ENCODE measurements around the gene AFAP1L1. TPM values are rescaled to one million over a fixed set of nuclear protein-coding genes. Genes with fewer than 3 reads are reported as not detected.
A peak's percentile ranks its signal among the peaks of the same experiment; 100 is the strongest.
"Not testable (repeated sequence)": the region's sequence is repeated elsewhere in the genome, so short reads cannot be mapped to it uniquely, and the experiment has no call there.

AFAP1L1 gene
- total and polyA plus RNA-seq, 7 donors, result 0.23 to 8.6 (median 5.6) TPM

DNA sequence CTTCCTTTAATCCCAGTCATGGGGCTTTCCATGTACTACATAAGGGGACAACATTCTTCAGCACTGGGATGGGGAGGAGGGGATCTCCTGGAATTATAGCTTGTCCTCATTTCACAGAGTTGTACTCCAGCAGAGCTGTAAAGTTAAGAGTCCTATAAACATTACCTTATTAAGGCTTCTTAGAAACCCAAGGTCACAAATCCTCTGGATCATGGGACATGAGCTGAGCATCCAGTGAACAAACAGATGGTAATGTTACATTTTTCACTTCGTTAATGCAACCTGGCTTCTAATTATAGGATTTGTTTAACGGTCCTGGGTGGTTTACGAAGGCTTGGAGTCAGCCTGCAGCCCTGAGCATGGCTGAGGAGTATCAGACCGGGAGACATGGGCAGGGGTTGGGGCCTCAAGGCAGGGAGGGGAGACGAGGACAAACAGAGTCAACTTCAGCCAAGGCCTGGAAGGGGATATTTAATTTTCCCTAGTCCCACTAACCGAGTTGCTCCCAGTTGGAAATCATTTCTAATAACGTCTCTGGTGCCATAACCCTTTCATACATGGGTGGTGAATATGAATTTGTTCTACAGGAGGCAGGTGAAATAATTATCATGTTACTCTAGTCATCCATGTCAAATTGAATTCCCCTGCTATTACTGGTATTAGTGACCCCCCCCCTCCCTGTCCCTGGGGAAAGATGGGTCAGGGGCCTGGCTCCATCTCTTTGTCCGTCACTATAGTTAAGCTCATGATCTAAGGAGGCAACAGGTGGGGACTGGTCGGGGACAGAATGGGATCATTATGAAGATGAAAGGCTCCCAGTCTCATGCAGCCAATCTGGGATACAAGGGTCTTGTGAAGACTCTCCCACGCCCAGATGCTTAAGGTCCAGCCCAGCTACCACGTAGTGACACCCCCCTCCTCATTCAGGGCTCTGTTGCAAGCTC, 118.2 kb downstream of the AFAP1L1 start:
- WGBS, 2 donors, result 69 to 73% methylated on average over 11 of the region's 11 CpGs
- Histone ChIP-seq H3K9me3 (no peaks in the 10 kb centered on the region), H3K4me1 (peaks cover 0 to 83% (median 73%) of the 10 kb centered on the region in 4 donors), H3K27me3 (no peaks in the 10 kb centered on the region), H3K27ac (peak overlapping the region; percentile 93 to 99 (median 98)), H3K4me3 (peak overlapping the region in 3 of 4 donors; percentile 4 to 24 (median 14)), H3K36me3 (no peaks in the 10 kb centered on the region)
- peak; percentile 92 to 97 (median 93) for TF ChIP-seq POLR2AphosphoS5 (IDR thresholded peaks at IDR 0.05)
- peak; percentile 99 to 100 (median 100) for TF ChIP-seq EP300 (IDR thresholded peaks at IDR 0.05)
- TF ChIP-seq POLR2A (IDR thresholded peaks at IDR 0.05), result no peak
- no peak for TF ChIP-seq CTCF (IDR thresholded peaks at IDR 0.05)
- DNase-seq, result peak; percentile 91
- intact Hi-C loops (cut with DNase I), result loop anchor here (1.0 kb wide), 1 partner anchor 16 kb away; no protein-coding TSS in a partner anchor

DNA sequence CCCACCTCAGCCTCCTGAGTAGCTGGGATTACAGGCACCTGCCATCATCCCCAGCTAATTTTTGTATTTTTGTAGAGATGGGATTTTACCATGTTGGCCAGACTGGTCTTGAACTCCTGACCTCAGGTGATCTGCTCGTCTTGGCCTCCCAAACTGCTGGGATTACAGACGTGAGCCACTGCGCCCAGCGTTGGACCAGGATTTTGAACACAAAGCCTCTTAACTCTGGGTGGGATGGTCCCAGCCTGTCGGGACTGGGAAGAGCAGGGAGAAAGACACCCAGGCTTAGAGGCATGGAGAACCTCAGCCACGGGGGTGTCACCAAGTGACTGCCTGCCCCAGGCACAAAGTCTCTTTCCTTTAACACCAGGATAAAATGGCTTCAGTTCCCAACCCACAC, 119.4 kb downstream of the AFAP1L1 start:
- H3K27me3 ChIP-seq; H3K9me3 ChIP-seq; intact Hi-C loops (cut with DNase I); H3K36me3 ChIP-seq; H3K4me3 ChIP-seq: not testable (repeated sequence)
- peak; percentile 58 for DNase-seq
- Histone ChIP-seq H3K4me1 (peaks cover 0 to 70% (median 62%) of the 10 kb centered on the region in 4 donors), H3K27ac (peak overlapping the region; percentile 93 to 99 (median 98))
- WGBS, 2 donors, result 90% methylated on average over 6 of the region's 6 CpGs

Other genes starting within 250 kb of the AFAP1L1 start
- gene SH3TC2, start 208.8 kb upstream of the AFAP1L1 start, total RNA-seq, result 1 to 10 TPM in 3 of 4 donors, under 1 TPM in 1; 0.66 to 8.3 (median 3.7) TPM
- 1 to 10 TPM in 1 of 3 donors, under 1 TPM in 1, not detected in 1; under 0.01 to 1.0 TPM for gene SH3TC2, start 208.8 kb upstream of the AFAP1L1 start, polyA plus RNA-seq
- 10 to 100 TPM in 3 of 4 donors, 1 to 10 TPM in 1; 6.8 to 19.9 (median 13.8) TPM for gene ABLIM3, start 130.4 kb upstream of the AFAP1L1 start, total RNA-seq
- gene ABLIM3, start 130.4 kb upstream of the AFAP1L1 start, polyA plus RNA-seq, result 10 to 100 TPM in 1 of 3 donors, 1 to 10 TPM in 2; 5.8 to 11.4 (median 6.5) TPM
- gene GRPEL2, start 73.6 kb downstream of the AFAP1L1 start, total RNA-seq, result 10 to 100 TPM in 3 of 4 donors, 1 to 10 TPM in 1; 8.8 to 16.3 (median 12.9) TPM
- gene GRPEL2, start 73.6 kb downstream of the AFAP1L1 start, polyA plus RNA-seq, result 1 to 10 TPM; 2.5 to 8.7 (median 4.2) TPM
- 1 to 10 TPM; 2.5 to 3.9 (median 3.5) TPM for gene PCYOX1L, start 86.2 kb downstream of the AFAP1L1 start, total RNA-seq
- 1 to 10 TPM in 2 of 3 donors, under 1 TPM in 1; 0.69 to 7.4 (median 1.2) TPM for gene PCYOX1L, start 86.2 kb downstream of the AFAP1L1 start, polyA plus RNA-seq
- gene IL17B, start 107.4 kb downstream of the AFAP1L1 start, total RNA-seq, result 1 to 10 TPM; 3.0 to 9.6 (median 5.6) TPM
- gene IL17B, start 107.4 kb downstream of the AFAP1L1 start, polyA plus RNA-seq, result under 1 TPM in 1 of 3 donors, not detected in 2; 0.82 TPM